Smooth muscle cell (in vitro differentiated cells): ENCODE data around the gene TRAF3. TPM values are rescaled to one million over a fixed set of nuclear protein-coding genes. Genes with fewer than 3 reads are reported as not detected.

Source experiments
- DNase-seq: peaks from one replicate; lab custom pipeline; 2025; ENCODE audit not compliant: unreplicated experiment; lab: John Stamatoyannopoulos, UW
- H2AFZ ChIP-seq: fragments of 200-600 bp; sonication (generic); 2 replicates; pipeline ENCODE4 v1.6.0; 2016; ENCODE audit warnings: antibody characterized with exemption, low read depth, mild to moderate bottlenecking
- H3F3A ChIP-seq: fragments of 200-600 bp; sonication (generic); 2 replicates; pipeline ENCODE4 v1.6.0; 2017; ENCODE audit warnings: antibody characterized with exemption, low read depth
- H3K27ac ChIP-seq: fragments of 200-600 bp; sonication (generic); 2 replicates; pipeline ENCODE4 v1.5.1; 2016; ENCODE audit warnings: low read depth, mild to moderate bottlenecking
- H3K27me3 ChIP-seq: fragments of 200-600 bp; sonication (generic); 2 replicates; pipeline ENCODE4 v1.6.1; 2016; ENCODE audit warnings: low read depth, mild to moderate bottlenecking
- H3K36me3 ChIP-seq: fragments of 200-600 bp; sonication (generic); 2 replicates; pipeline ENCODE4 v1.5.1; 2016; ENCODE audit warnings: low read depth
- H3K4me1 ChIP-seq: fragments of 200-600 bp; sonication (generic); 2 replicates; pipeline ENCODE4 v1.5.1; 2016; ENCODE audit warnings: low read depth
- H3K4me2 ChIP-seq: fragments of 200-600 bp; sonication (generic); 2 replicates; pipeline ENCODE4 v1.6.0; 2016; ENCODE audit warnings: mild to moderate bottlenecking
- H3K4me3 ChIP-seq: fragments of 200-600 bp; sonication (generic); 2 replicates; pipeline ENCODE4 v1.5.1; 2016; ENCODE audit warnings: mild to moderate bottlenecking
- H3K79me2 ChIP-seq: fragments of 200-600 bp; sonication (generic); 2 replicates; pipeline ENCODE4 v1.6.0; 2016; ENCODE audit warnings: low read depth, mild to moderate bottlenecking
- H3K9ac ChIP-seq: fragments of 200-600 bp; sonication (generic); 2 replicates; pipeline ENCODE4 v1.6.0; 2016; ENCODE audit warnings: low read depth
- H3K9me3 ChIP-seq: fragments of 200-600 bp; sonication (generic); replicated peaks from 2 replicates; pipeline ENCODE4 v1.5.1; 2016; ENCODE audit warnings: low read depth
- H4K20me1 ChIP-seq: fragments of 200-600 bp; sonication (generic); 2 replicates; pipeline ENCODE4 v1.6.0; 2016; ENCODE audit warnings: low read depth
- CTCF ChIP-seq: fragments of 200-600 bp; sonication (generic); IDR thresholded peaks from 2 replicates; pipeline ENCODE4 v1.5.1; 2017; ENCODE audit warnings: borderline replicate concordance, mild to moderate bottlenecking, antibody characterized with exemption; ENCODE audit not compliant: insufficient read depth, poor library complexity, severe bottlenecking
- WGBS: methylation state at CpG from one replicate; pipeline ENCODE4 v1.1.7; 2016; ENCODE audit warnings: low lambda C conversion rate; 5-methylcytosine and 5-hydroxymethylcytosine counted together
- polyA plus RNA-seq: library from polyadenylated mRNA; unstranded; fragments of >200 nt; fragmentation: Nextera tagmentation; extraction: Ambion mirVana; gene quantifications from 2 replicates; pipeline ENCODE4 v1.2.1, GENCODE V29; 2016
- total RNA-seq: library from RNA; depleted of rRNA; stranded (reverse); fragments of >200 nt; gene quantifications from 2 replicates; pipeline ENCODE4 v1.2.3, GENCODE V29; 2014

TRAF3 gene
- total and polyA plus RNA-seq, 2 experiments from 2014 or later: 9.4 to 24.6 TPM

- no peaks in the 10 kb centered on the region for H3K27me3 ChIP-seq
- H4K20me1 ChIP-seq: peaks cover 30% of the 10 kb centered on the region
- no peak for DNase-seq
- no peaks in the 10 kb centered on the region for H3K36me3 ChIP-seq
- H3K79me2 ChIP-seq: peaks cover 31% of the 10 kb centered on the region
- H3K4me1 ChIP-seq: peaks cover 7% of the 10 kb centered on the region
- H2AFZ ChIP-seq: no peak overlapping the region
- H3K9ac ChIP-seq: peak overlapping the region; percentile 70
- no peak for TF ChIP-seq CTCF
- peak overlapping the region; percentile 74 for H3K4me2 ChIP-seq
- H3F3A ChIP-seq: peaks cover 14% of the 10 kb centered on the region
- 80% methylated on average over 21 of the region's 22 CpGs for WGBS
- H3K9me3 ChIP-seq: no peaks in the 10 kb centered on the region
- H3K4me3 ChIP-seq: no peak overlapping the region
- peak overlapping the region; percentile 95 for H3K27ac ChIP-seq
Observed at GRCh38 chr14:102775855-102776760, 1.1 kb upstream of the TRAF3 start.

GRCh38 chr14:102777711-102778337 lies 575 bp downstream of the TRAF3 start:
- Histone ChIP-seq H4K20me1 (peaks cover 47% of the 10 kb centered on the region), H3K27ac (peak overlapping the region; percentile 94), H3K9me3 (no peaks in the 10 kb centered on the region), H3K27me3 (no peaks in the 10 kb centered on the region), H3K79me2 (peaks cover 48% of the 10 kb centered on the region), H3K36me3 (no peaks in the 10 kb centered on the region), H3K4me1 (peaks cover 7% of the 10 kb centered on the region), H3F3A (peaks cover 14% of the 10 kb centered on the region), H3K4me2 (peak overlapping the region; percentile 97), H3K4me3 (peak overlapping the region; percentile 87), H3K9ac (peak overlapping the region; percentile 94), H2AFZ (no peak overlapping the region)
- WGBS: 1% methylated on average over 74 of the region's 98 CpGs
- no peak for DNase-seq
- TF ChIP-seq CTCF: no peak

GRCh38 chr14:102778338-102779083 lies 1.3 kb downstream of the TRAF3 start:
- DNase-seq: no peak
- H3K79me2 ChIP-seq: peaks cover 55% of the 10 kb centered on the region
- 19% methylated on average over 29 of the region's 29 CpGs for WGBS

More at GRCh38 chr14:102778338-102779083, 1.3 kb downstream of the TRAF3 start:
- TF ChIP-seq CTCF: no peak
- Histone ChIP-seq H3F3A (peaks cover 14% of the 10 kb centered on the region), H3K4me2 (peak overlapping the region; percentile 97), H3K4me1 (peaks cover 7% of the 10 kb centered on the region), H3K4me3 (peak overlapping the region; percentile 87), H3K9ac (peak overlapping the region; percentile 94), H2AFZ (no peak overlapping the region), H3K9me3 (no peaks in the 10 kb centered on the region), H3K27me3 (no peaks in the 10 kb centered on the region), H3K27ac (peak overlapping the region; percentile 94), H4K20me1 (peaks cover 54% of the 10 kb centered on the region), H3K36me3 (no peaks in the 10 kb centered on the region)
